Measurements from ENCODE around the gene YBX1.

GRCh38 chr1:42744148-42744413, 61.9 kb downstream of the YBX1 start:
- TF ChIP-seq CTCF (IDR thresholded peaks at IDR 0.05) (no peak), POLR2A (IDR thresholded peaks at IDR 0.05) (no peak)

Measured in right lobe of liver (tissue), 4 donors.